ENCODE data around the gene SIX5.

GRCh38 chr19:45742969-45743368 lies 26.1 kb downstream of the SIX5 start:
- TF ChIP-seq ZBTB21 (CRISPR knock-in tag; IDR thresholded peaks at IDR 0.05; ENCODE audit: borderline replicate concordance) (no peak), NR2C2 (CRISPR knock-in tag; IDR thresholded peaks at IDR 0.05) (no peak), MXD4 (CRISPR knock-in tag; IDR thresholded peaks at IDR 0.05; ENCODE audit: borderline replicate concordance) (no peak), CREM (CRISPR knock-in tag; IDR thresholded peaks at IDR 0.05) (no peak), USF2 (CRISPR knock-in tag; IDR thresholded peaks at IDR 0.05) (no peak), NR3C1 (CRISPR knock-in tag; conservative IDR thresholded peaks at IDR 0.05; ENCODE audit: low read depth) (no peak), SP1 (CRISPR knock-in tag; conservative IDR thresholded peaks at IDR 0.05) (no peak), ZNF232 (CRISPR knock-in tag; IDR thresholded peaks at IDR 0.05) (no peak), NFATC4 (CRISPR knock-in tag; IDR thresholded peaks at IDR 0.05) (no peak), PREB (CRISPR knock-in tag; IDR thresholded peaks at IDR 0.05; ENCODE audit: borderline replicate concordance) (no peak)
- TF ChIP-seq, protein P1, sequence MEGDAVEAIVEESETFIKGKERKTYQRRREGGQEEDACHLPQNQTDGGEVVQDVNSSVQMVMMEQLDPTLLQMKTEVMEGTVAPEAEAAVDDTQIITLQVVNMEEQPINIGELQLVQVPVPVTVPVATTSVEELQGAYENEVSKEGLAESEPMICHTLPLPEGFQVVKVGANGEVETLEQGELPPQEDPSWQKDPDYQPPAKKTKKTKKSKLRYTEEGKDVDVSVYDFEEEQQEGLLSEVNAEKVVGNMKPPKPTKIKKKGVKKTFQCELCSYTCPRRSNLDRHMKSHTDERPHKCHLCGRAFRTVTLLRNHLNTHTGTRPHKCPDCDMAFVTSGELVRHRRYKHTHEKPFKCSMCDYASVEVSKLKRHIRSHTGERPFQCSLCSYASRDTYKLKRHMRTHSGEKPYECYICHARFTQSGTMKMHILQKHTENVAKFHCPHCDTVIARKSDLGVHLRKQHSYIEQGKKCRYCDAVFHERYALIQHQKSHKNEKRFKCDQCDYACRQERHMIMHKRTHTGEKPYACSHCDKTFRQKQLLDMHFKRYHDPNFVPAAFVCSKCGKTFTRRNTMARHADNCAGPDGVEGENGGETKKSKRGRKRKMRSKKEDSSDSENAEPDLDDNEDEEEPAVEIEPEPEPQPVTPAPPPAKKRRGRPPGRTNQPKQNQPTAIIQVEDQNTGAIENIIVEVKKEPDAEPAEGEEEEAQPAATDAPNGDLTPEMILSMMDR (IDR thresholded peaks at IDR 0.05) = no peak
- TF ChIP-seq, protein P2, sequence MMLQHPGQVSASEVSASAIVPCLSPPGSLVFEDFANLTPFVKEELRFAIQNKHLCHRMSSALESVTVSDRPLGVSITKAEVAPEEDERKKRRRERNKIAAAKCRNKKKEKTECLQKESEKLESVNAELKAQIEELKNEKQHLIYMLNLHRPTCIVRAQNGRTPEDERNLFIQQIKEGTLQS (CRISPR knock-in tag; conservative IDR thresholded peaks at IDR 0.05) = no peak

Measured in WTC11 (cell line).